Fibroblast of mammary gland (primary cell): ENCODE measurements around the gene ETS1.

Source experiments
- DNase-seq: peaks from one replicate; pipeline ENCODE4 v3.0.0-alpha.2; 2010; ENCODE audit warnings: low read depth
- H3K4me3 ChIP-seq: 2 replicates; pipeline ENCODE4 v1.5.1; 2011; ENCODE audit warnings: low read depth, mild to moderate bottlenecking, low read length, moderate library complexity; ENCODE audit not compliant: control insufficient read depth
- CTCF ChIP-seq: conservative IDR thresholded peaks from 2 replicates; pipeline ENCODE4 v1.5.1; 2011; ENCODE audit warnings: low read depth, low read length, inconsistent platforms; ENCODE audit not compliant: control insufficient read depth, insufficient read depth

Gene ETS1

DNA sequence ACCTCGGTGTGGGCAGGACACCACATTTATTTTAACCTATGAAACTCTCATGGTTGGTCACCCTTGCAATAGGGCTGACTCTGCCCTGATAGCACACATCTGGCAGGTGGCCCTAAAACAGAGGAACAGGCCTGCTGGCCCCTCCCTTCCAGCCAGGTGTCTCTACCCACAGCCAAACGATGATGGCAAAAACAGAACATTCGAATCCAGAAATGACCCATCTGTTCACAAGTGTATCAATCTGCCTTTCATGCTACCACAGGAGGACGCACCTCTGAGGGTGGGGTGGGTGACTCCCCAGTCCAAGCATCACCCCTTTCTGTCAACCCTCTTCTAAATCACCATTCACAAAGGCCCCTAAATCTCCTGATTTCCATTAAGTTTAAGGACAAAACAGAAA, 118.1 kb downstream of the ETS1 start:
- H3K4me3 ChIP-seq = no peak overlapping the region
- no peak for TF ChIP-seq CTCF
- no peak for DNase-seq

DNA sequence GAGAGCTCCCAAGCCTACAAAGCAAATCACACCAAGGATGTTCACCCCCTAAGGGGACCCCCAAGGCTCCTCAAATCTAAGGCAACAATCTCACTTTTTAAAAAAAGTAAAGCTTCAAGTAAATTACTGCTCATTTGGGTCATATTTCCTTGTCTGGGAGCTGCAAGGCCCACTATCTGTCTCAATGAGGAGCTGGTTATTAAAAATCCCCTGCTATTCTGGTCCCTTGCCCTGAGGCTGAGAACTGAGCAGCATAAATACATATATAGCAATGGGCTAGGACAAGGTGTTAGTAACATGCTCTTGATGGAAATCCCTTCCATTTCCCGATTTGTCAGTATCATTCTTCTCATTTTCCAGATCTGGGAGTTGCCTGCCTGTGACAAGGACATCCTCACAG, 119.2 kb downstream of the ETS1 start:
- no peak for DNase-seq
- H3K4me3 ChIP-seq = no peak overlapping the region

GRCh38 chr11:128467610-128468041, 119.7 kb downstream of the ETS1 start:
- DNase-seq = peak; percentile 99
- TF ChIP-seq CTCF = peak; percentile 15
- no peak overlapping the region for H3K4me3 ChIP-seq

More for the DNA sequence above, 119.2 kb downstream of the ETS1 start:
- TF ChIP-seq CTCF = no peak

DNA sequence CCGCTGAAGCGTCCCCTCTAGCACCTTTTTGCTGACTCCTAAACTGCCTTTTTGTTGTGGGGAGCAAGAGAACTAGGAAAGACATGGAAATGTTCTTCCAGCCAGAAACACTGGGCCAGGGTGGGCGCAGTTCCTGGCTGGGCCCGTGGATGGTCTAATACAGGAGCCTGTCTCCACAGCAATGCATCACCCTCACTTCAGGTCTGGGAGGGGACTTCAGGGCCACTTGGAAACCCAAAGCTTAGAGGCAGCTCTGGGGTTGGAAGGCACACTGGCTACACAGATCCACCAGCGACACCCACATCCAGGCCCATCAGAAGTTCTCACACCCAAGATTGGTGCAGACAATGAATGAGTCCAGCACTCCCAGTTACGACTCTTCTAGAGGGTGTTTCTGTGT, 120.3 kb downstream of the ETS1 start:
- no peak for DNase-seq
- H3K4me3 ChIP-seq = no peak overlapping the region

GRCh38 chr11:128465946-128466705, 121.2 kb downstream of the ETS1 start:
- DNase-seq = no peak
- TF ChIP-seq CTCF = no peak
- no peak overlapping the region for H3K4me3 ChIP-seq

More for the DNA sequence above, 120.3 kb downstream of the ETS1 start:
- TF ChIP-seq CTCF = no peak

DNA sequence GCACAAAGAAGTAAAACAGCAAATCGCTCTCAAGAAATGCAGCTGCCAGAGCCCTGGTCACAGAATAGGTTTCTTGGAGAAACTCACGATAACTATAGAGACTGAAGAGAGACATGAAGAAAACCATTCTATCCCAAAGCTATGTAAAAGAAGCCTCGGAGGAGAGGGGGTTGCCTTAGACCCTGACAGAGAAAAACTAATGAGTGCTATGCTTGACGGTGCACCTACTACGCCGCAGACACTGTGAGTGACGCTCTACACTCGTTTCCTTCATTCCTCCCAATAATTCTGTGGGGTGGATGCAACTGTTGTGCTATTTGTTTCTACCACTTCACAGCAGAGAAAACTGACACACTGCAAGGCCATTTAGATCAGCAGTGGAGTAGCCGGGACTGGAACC, 121.8 kb downstream of the ETS1 start:
- no peak overlapping the region for H3K4me3 ChIP-seq
- no peak for DNase-seq
- TF ChIP-seq CTCF = no peak
